ENCODE measurements around the gene STEAP1.
A peak's percentile ranks its signal among the peaks of the same experiment; 100 is the strongest.
"Not testable (repeated sequence)": the region's sequence is repeated elsewhere in the genome, so short reads cannot be mapped to it uniquely, and the experiment has no call there.

Gene STEAP1

DNA sequence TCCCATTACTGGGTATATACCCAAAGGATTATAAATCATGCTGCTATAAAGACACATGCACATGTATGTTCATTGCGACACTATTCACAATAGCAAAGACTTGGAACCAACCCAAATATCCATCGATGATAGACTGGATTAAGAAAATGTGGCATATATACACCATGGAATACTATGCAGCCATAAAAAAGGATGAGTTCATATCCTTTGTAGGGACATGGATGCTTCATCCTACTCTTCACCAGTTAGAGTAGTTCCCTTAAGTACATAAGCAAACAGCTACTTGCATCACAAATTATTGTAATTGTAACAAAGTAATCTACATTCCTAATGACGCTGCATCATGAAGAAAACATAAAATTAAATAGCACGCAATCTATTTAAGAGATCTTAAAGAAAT, 32.0 kb downstream of the STEAP1 start:
- not testable (repeated sequence) for DNase-seq (ENCODE audit: low spot score in 2 of 2); ATAC-seq (ENCODE audit: low read depth); H3K27me3 Mint-ChIP-seq; H3K4me1 Mint-ChIP-seq; H3K9me3 Mint-ChIP-seq; H3K4me3 Mint-ChIP-seq; H3K36me3 Mint-ChIP-seq; H3K27ac Mint-ChIP-seq

GRCh38 chr7:90187507-90188050, 33.3 kb downstream of the STEAP1 start:
- DNase-seq (ENCODE audit: low spot score in 2 of 2) (no peak), ATAC-seq (ENCODE audit: low read depth) (no peak)
- H3K27ac Mint-ChIP-seq: no peak overlapping the region
- H3K4me3 Mint-ChIP-seq: no peak overlapping the region
- H3K27me3 Mint-ChIP-seq: no peaks in the 10 kb centered on the region
- H3K36me3 Mint-ChIP-seq: no peaks in the 10 kb centered on the region
- H3K4me1 Mint-ChIP-seq: peaks cover 4% of the 10 kb centered on the region
- no peaks in the 10 kb centered on the region for H3K9me3 Mint-ChIP-seq

GRCh38 chr7:90188281-90188680, 34.0 kb downstream of the STEAP1 start:
- no peaks in the 10 kb centered on the region for H3K9me3 Mint-ChIP-seq
- H3K4me3 Mint-ChIP-seq: no peak overlapping the region
- H3K4me1 Mint-ChIP-seq: peaks cover 4% of the 10 kb centered on the region
- DNase-seq (ENCODE audit: low spot score in 2 of 2): no peak
- no peaks in the 10 kb centered on the region for H3K27me3 Mint-ChIP-seq
- H3K36me3 Mint-ChIP-seq: no peaks in the 10 kb centered on the region
- peak overlapping the region; percentile 38 for H3K27ac Mint-ChIP-seq
- ATAC-seq (ENCODE audit: low read depth): no peak

DNA sequence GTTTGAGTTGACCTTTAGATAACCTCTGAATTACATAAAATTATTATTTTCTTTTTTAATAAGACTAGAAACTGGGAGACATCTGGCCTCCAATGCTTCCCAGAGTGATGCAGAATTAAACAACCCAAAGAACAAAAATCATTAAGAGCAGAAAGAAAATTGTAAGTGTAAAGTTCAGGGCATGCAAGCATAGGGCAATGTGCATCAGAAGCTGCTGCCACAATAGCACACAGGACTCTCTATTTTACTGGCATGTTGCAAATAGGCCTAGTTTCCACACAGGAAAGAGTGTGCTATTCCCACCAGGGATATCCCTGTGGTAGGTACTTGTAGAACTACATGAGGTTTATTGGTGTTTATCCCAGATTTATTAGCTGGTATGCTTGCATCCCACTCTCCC, 36.7 kb downstream of the STEAP1 start:
- H3K4me1 Mint-ChIP-seq: peaks cover 4% of the 10 kb centered on the region
- H3K27me3 Mint-ChIP-seq: no peaks in the 10 kb centered on the region
- no peaks in the 10 kb centered on the region for H3K9me3 Mint-ChIP-seq
- no peak for DNase-seq (ENCODE audit: low spot score in 2 of 2)
- no peaks in the 10 kb centered on the region for H3K36me3 Mint-ChIP-seq
- H3K27ac Mint-ChIP-seq: no peak overlapping the region
- H3K4me3 Mint-ChIP-seq: no peak overlapping the region
- no peak for ATAC-seq (ENCODE audit: low read depth)

DNA sequence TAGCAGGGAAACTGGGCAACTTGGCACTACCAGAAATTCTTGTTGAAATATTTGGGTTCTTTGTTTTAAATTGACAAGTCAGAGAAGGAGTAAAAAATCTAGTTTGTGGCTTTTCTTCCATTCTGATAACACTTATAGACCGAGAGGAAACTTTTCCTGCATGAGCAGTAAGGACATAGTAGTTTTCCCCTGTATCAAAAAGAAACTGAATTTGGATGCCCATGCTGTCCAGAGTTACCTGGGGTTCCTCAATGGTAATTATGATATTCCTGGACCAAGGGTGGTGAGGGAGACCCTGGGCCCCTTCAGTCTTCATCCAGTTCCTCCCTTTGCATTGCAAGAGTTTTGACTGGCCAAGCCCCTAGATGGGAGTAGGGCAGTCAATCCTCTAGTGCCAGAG, 37.4 kb downstream of the STEAP1 start:
- ATAC-seq (ENCODE audit: low read depth): no peak
- no peak for DNase-seq (ENCODE audit: low spot score in 2 of 2)
- H3K4me1 Mint-ChIP-seq: peaks cover 4% of the 10 kb centered on the region

GRCh38 chr7:90192876-90193750, 38.8 kb downstream of the STEAP1 start:
- ATAC-seq (ENCODE audit: low read depth): no peak
- H3K4me3 Mint-ChIP-seq: no peak overlapping the region
- no peak overlapping the region for H3K27ac Mint-ChIP-seq
- DNase-seq (ENCODE audit: low spot score in 2 of 2): no peak
- peaks cover 2% of the 10 kb centered on the region for H3K27me3 Mint-ChIP-seq
- H3K4me1 Mint-ChIP-seq: peaks cover 3% of the 10 kb centered on the region
- no peaks in the 10 kb centered on the region for H3K36me3 Mint-ChIP-seq
- H3K9me3 Mint-ChIP-seq: no peaks in the 10 kb centered on the region

More for the DNA sequence above, 37.4 kb downstream of the STEAP1 start:
- H3K36me3 Mint-ChIP-seq: no peaks in the 10 kb centered on the region
- no peak overlapping the region for H3K27ac Mint-ChIP-seq
- no peaks in the 10 kb centered on the region for H3K9me3 Mint-ChIP-seq
- peaks cover 2% of the 10 kb centered on the region for H3K27me3 Mint-ChIP-seq
- no peak overlapping the region for H3K4me3 Mint-ChIP-seq

DNA sequence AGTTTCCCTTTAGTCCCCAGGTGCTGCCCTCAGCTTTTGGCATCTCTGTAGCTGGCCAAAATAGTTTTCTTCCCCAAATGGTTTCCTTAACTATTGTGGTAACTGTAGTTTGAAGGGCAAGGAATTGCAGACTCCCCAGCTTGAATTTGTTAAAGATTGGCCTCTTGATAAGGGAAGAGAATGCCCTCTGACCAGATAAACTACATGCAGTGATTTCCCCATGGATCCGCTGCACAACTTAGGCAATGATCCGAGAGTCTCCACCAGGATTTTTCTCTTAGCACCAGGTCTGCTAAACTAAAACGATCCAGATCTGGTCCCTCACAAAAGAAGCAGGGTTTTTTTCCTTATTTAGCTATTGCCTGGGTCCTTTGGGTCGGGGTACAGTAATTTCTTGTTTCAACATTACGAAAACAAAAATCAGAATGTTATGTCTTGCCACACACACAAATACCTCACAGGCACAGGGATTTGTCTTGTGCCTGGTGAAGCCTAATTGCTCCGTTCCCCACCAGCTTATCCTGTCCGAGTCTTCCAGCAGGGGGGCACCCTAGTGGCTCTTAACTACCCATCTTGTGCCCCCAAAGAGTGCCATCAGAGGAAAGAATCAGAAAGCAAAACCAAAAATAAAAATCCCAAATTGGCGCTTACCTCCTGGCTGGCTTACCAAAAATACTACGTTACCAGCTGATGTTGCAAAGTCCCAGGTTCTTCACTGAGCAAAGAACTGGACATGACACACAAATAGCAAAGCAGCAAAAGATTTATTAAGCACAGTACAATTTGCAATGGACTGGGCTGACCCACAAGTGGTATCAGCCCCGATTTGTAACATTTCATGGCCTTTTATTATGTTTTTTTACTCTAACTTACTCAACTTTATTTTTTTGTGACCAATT, 40.9 kb downstream of the STEAP1 start:
- no peak overlapping the region for H3K27ac Mint-ChIP-seq
- H3K9me3 Mint-ChIP-seq: no peaks in the 10 kb centered on the region
- no peaks in the 10 kb centered on the region for H3K36me3 Mint-ChIP-seq
- no peaks in the 10 kb centered on the region for H3K4me1 Mint-ChIP-seq
- H3K27me3 Mint-ChIP-seq: peaks cover 2% of the 10 kb centered on the region
- ATAC-seq (ENCODE audit: low read depth) (no peak), DNase-seq (ENCODE audit: low spot score in 2 of 2) (no peak)
- no peak overlapping the region for H3K4me3 Mint-ChIP-seq

DNA sequence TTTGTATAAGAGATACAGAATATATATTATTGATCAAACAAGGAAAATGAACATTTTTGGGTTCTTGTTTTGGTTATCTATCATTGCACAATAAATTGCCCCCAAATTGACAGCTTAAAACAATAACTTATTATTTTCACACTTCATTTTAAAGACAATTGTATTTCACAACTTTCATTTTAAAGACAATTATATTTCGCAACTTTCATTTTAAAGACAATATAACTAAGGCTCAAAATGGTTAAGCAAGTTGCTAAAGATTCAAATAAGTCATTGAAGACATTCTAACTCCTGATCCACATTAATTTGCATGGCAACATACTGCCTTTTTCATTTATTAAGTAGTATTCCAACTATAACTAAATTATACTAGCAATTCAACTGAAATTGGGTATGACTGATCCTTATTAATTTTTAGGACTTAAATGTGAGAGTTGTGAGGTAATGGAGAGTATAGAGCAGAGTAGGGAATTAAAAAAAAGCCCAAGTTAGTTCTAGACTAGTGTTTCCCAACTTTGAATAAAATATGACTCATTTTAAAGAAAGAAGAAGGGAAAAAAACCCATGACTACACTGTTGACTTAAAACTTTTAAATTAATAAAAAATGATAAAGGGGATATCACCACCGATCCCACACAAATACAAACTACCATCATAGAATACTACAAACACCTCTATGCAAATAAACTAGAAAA, 47.4 kb downstream of the STEAP1 start:
- DNase-seq (ENCODE audit: low spot score in 2 of 2) (no peak), ATAC-seq (ENCODE audit: low read depth) (no peak)
- Mint-ChIP-seq H3K9me3 (no peaks in the 10 kb centered on the region), H3K36me3 (no peaks in the 10 kb centered on the region), H3K27ac (no peak overlapping the region), H3K27me3 (no peaks in the 10 kb centered on the region), H3K4me3 (no peak overlapping the region), H3K4me1 (peaks cover 4% of the 10 kb centered on the region)

- Mint-ChIP-seq H3K27ac (no peak overlapping the region), H3K27me3 (peaks cover 7% of the 10 kb centered on the region)
- no peak for ATAC-seq (ENCODE audit: low read depth)
Observed at GRCh38 chr7:90207956-90208355, 53.7 kb downstream of the STEAP1 start.

DNA sequence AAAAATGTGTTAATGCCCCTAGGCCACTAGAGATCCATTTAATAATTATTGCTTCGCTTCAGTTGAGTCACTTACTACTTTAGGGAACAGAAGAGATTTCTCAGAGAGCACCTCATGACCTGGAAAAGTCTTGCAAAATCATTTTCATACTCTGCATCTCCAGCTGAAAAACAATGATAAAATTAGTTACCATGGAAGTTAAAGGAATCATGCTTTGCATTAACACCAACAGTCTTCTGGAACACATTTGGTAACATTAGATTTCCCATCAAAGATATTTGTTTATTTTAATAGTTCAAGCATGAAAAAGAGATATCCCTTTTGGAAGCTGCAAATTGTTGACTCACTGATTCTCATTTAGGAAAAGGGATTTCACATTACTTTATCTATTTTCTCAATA, 55.5 kb downstream of the STEAP1 start:
- H3K9me3 Mint-ChIP-seq: peaks cover 3% of the 10 kb centered on the region
- H3K4me1 Mint-ChIP-seq: peaks cover 9% of the 10 kb centered on the region

More at GRCh38 chr7:90207956-90208355, 53.7 kb downstream of the STEAP1 start:
- Mint-ChIP-seq H3K4me3 (no peak overlapping the region), H3K4me1 (peaks cover 9% of the 10 kb centered on the region), H3K36me3 (no peaks in the 10 kb centered on the region), H3K9me3 (peaks cover 3% of the 10 kb centered on the region)
- no peak for DNase-seq (ENCODE audit: low spot score in 2 of 2)

DNA sequence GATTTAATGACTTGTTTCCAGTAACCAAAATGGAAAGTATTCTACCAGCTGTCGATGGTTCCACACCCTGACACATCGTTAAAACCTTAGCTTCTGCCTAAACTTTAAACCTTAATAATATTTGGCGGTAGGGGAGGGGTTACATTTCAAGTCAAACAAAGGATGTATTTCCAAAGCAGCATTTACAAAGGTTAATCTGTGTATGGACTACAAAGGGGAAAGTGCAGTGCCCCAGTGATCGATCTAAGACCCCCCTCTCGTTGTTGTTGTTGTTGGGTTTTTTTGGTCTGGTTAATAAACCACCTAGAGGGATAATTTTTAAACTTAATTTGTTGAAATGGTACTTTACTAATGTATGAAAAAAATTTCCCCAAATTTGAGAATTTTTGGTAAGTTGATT, 56.2 kb downstream of the STEAP1 start:
- peaks cover 9% of the 10 kb centered on the region for H3K4me1 Mint-ChIP-seq
- H3K4me3 Mint-ChIP-seq: no peak overlapping the region
- DNase-seq (ENCODE audit: low spot score in 2 of 2) (no peak), ATAC-seq (ENCODE audit: low read depth) (no peak)
- H3K27ac Mint-ChIP-seq: no peak overlapping the region
- peaks cover 3% of the 10 kb centered on the region for H3K9me3 Mint-ChIP-seq
- no peaks in the 10 kb centered on the region for H3K36me3 Mint-ChIP-seq
- peaks cover 7% of the 10 kb centered on the region for H3K27me3 Mint-ChIP-seq

More for the DNA sequence above, 55.5 kb downstream of the STEAP1 start:
- Mint-ChIP-seq H3K27me3 (peaks cover 7% of the 10 kb centered on the region), H3K36me3 (no peaks in the 10 kb centered on the region), H3K4me3 (no peak overlapping the region), H3K27ac (no peak overlapping the region)
- ATAC-seq (ENCODE audit: low read depth) (no peak), DNase-seq (ENCODE audit: low spot score in 2 of 2) (no peak)

- H3K4me1 Mint-ChIP-seq: peaks cover 9% of the 10 kb centered on the region
- H3K27me3 Mint-ChIP-seq: peaks cover 7% of the 10 kb centered on the region
- peaks cover 3% of the 10 kb centered on the region for H3K9me3 Mint-ChIP-seq
- no peak overlapping the region for H3K27ac Mint-ChIP-seq
- DNase-seq (ENCODE audit: low spot score in 2 of 2) (no peak), ATAC-seq (ENCODE audit: low read depth) (no peak)
- H3K36me3 Mint-ChIP-seq: no peaks in the 10 kb centered on the region
- peak overlapping the region; percentile 68 for H3K4me3 Mint-ChIP-seq
Observed at GRCh38 chr7:90210981-90211380, 56.7 kb downstream of the STEAP1 start.

GRCh38 chr7:90211391-90212148, 57.3 kb downstream of the STEAP1 start, which contains the start of gene STEAP2:
Gene STEAP2 (plus strand): TSS chr7:90211740. CDS start chr7:90225083, 13,343 bp downstream.
- no peak within 1 kb of the TSS for H3K27ac Mint-ChIP-seq
- DNase-seq (ENCODE audit: low spot score in 2 of 2) (peak; percentile 13 to 19), ATAC-seq (ENCODE audit: low read depth) (peak; percentile 84)

More at GRCh38 chr7:90211391-90212148, 57.3 kb downstream of the STEAP1 start, which contains the start of gene STEAP2:
- Mint-ChIP-seq H3K27me3 (peaks cover 7% of the 10 kb centered on the region), H3K36me3 (no peaks in the 10 kb centered on the region), H3K9me3 (peaks cover 3% of the 10 kb centered on the region), H3K4me3 (peak within 1 kb of the TSS; percentile 68), H3K4me1 (peaks cover 5% of the 10 kb centered on the region)

Data from memory B cell (primary cell).